ENCODE data around the gene FAIM. TPM values are rescaled to one million over a fixed set of nuclear protein-coding genes. Genes with fewer than 3 reads are reported as not detected.

Gene FAIM
- total RNA-seq, 2 donors from 2014 or later: 2.6 to 3.7 TPM

DNA sequence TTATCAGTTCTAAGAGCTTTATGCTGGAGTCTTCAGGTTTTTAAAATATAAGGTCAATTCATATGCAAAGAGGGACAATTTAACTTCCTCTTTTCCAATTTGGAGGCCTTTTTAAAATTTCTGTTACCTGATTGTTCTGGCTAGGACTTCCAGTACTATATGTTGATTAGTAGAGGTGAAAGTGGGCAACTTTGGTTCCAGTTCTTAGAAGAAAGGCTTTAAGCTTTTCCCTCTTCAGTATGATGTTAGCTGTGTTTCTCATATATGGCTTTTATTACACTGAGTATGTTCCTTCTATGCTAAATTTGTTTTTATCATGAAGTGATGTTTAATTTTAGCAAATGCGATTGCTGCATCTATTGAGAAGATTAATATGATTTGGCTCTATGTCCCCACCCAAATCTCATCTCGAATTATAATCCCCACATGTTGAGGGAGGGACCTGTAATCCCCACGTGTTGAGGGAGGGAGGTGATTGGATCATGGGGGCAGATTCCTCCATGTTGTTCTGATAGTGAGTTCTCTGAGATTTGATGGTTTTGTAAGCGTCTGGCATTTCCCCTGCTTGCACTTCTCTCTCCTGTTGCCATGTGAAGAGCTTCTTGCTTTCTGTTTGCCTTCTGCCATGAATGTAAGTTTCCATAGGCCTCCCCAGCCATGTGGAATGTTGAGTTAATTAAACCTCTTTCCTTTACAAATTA, 33.8 kb downstream of the FAIM start:
- DNase-seq (ENCODE audit: low spot score): no peak
- TF ChIP-seq, protein P1, sequence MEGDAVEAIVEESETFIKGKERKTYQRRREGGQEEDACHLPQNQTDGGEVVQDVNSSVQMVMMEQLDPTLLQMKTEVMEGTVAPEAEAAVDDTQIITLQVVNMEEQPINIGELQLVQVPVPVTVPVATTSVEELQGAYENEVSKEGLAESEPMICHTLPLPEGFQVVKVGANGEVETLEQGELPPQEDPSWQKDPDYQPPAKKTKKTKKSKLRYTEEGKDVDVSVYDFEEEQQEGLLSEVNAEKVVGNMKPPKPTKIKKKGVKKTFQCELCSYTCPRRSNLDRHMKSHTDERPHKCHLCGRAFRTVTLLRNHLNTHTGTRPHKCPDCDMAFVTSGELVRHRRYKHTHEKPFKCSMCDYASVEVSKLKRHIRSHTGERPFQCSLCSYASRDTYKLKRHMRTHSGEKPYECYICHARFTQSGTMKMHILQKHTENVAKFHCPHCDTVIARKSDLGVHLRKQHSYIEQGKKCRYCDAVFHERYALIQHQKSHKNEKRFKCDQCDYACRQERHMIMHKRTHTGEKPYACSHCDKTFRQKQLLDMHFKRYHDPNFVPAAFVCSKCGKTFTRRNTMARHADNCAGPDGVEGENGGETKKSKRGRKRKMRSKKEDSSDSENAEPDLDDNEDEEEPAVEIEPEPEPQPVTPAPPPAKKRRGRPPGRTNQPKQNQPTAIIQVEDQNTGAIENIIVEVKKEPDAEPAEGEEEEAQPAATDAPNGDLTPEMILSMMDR (IDR thresholded peaks at IDR 0.05): no peak
- H3K9me3 ChIP-seq: peaks cover 0 to 40% of the 10 kb centered on the region in 2 donors

DNA sequence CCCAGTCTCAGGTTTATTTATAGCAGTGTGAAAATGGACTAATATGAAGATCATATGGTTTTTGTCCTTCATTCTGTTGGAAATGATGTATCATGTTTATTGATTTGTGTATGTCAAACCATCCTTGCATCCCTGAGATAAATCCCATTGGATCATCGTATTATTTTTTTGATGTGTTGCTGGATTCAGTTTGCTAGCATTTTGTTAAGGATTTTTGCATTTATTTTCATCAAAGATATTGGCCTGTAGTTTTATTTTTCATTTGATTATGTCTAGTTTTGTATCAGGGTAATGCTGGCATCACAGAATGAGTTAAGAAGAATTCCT, 34.3 kb downstream of the FAIM start:
- Histone ChIP-seq H3K36me3 (no peaks in the 10 kb centered on the region), H3K27me3 (no peaks in the 10 kb centered on the region), H3K4me1 (no peaks in the 10 kb centered on the region), H3K9me3 (peaks cover 0 to 40% of the 10 kb centered on the region in 2 donors), H3K27ac (no peak overlapping the region), H3K4me3 (no peak overlapping the region)
- TF ChIP-seq, protein P1 (IDR thresholded peaks at IDR 0.05): no peak
- DNase-seq (ENCODE audit: low spot score): no peak

More for the DNA sequence above, 33.8 kb downstream of the FAIM start:
- no peaks in the 10 kb centered on the region for H3K36me3 ChIP-seq
- no peak overlapping the region for H3K27ac ChIP-seq
- H3K27me3 ChIP-seq: no peaks in the 10 kb centered on the region
- H3K4me3 ChIP-seq: no peak overlapping the region
- H3K4me1 ChIP-seq: no peaks in the 10 kb centered on the region

DNA sequence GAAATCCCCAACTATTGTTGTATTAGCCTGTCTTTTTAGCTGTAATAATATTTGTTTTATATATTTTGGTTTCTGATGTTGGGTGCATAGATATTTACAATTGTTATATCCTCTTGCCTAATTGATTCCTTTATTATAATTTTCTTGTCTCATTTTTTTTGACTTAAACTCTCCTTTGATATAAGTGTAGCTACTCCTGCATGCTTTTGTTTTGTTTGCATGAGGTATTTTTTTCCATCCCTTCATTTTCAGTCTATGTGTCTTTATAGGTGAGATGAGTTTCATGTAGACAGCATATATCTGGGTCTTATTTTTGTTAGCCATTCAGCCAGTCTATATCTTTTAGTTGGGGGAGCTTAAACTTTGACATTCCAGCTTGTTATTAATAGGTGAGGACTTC, 37.4 kb downstream of the FAIM start:
- TF ChIP-seq, protein P1 (IDR thresholded peaks at IDR 0.05): no peak
- H3K4me1 ChIP-seq: no peaks in the 10 kb centered on the region
- no peak overlapping the region for H3K27ac ChIP-seq
- peaks cover 0 to 40% of the 10 kb centered on the region in 2 donors for H3K9me3 ChIP-seq
- no peak for DNase-seq (ENCODE audit: low spot score)
- H3K36me3 ChIP-seq: peaks cover 22% of the 10 kb centered on the region
- H3K27me3 ChIP-seq: no peaks in the 10 kb centered on the region
- no peak overlapping the region for H3K4me3 ChIP-seq

DNA sequence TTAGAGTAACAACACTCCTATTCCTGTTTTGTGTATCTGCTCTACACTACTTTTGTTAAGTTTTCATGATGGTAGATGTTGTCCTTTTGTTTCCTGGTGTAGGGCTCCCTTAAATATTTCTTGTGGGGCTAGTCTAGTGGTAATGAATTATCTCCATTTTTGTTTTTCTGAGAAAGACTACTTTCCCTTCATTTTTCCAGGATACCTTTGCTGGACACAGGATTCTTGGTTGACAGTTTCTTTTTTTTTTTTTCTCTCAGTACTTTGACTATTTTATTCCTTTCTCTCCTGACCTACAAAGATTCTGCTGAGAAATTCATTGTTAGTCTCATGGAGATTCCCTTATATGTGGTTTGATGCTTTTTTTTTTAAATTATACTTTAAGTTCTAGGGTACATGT, 37.9 kb downstream of the FAIM start:
- no peak for DNase-seq (ENCODE audit: low spot score)
- H3K4me3 ChIP-seq: no peak overlapping the region
- peaks cover 0 to 40% of the 10 kb centered on the region in 2 donors for H3K9me3 ChIP-seq
- TF ChIP-seq, protein P1 (IDR thresholded peaks at IDR 0.05): no peak
- H3K27me3 ChIP-seq: no peaks in the 10 kb centered on the region
- no peak overlapping the region for H3K27ac ChIP-seq
- H3K4me1 ChIP-seq: no peaks in the 10 kb centered on the region
- peaks cover 22% of the 10 kb centered on the region for H3K36me3 ChIP-seq

DNA sequence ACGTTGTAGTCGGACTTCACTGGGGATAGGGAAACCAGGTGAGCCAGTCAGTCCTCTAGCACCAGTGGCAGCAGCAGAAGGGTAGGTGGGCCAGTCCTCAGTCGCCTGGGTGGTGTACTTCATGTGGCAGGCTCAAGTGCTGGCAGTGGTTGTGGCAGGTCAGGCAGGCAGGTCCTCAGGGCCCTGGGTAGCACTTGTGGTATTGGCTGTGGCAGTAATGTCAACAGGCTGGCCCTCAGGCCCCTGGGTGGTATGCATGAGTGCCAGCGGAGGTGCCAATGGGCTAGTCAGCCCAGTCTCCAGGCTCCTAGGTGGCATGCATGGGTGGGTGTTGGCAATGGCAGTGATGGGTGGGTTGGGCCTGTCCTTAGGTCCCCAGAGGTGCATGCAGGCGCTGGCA, 40.6 kb downstream of the FAIM start:
- Histone ChIP-seq H3K4me1 (no peaks in the 10 kb centered on the region), H3K36me3 (peaks cover 29% of the 10 kb centered on the region), H3K27me3 (no peaks in the 10 kb centered on the region), H3K4me3 (no peak overlapping the region), H3K9me3 (peaks cover 0 to 26% of the 10 kb centered on the region in 2 donors), H3K27ac (no peak overlapping the region)
- TF ChIP-seq, protein P1 (IDR thresholded peaks at IDR 0.05): no peak
- DNase-seq (ENCODE audit: low spot score): no peak

DNA sequence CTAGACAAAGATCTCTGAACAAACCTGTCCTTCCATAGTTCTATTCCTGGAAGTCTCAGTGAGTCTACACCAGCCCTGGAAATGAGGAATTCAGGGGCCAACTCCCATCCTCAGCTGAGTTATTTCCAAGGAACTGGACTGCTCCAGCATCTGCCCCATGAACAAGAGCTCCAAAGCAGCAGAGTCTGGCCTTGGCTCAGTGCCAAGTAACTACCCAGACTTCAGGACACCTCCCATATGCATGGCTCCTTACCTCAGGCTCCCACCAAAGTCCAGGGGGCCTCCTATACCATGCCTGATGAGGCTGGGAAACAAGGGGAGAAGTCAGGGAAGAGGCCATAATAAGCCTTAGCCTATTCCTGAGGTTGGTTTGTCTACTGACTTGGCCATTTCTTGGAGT, 45.0 kb downstream of the FAIM start:
- H3K4me1 ChIP-seq: no peaks in the 10 kb centered on the region
- H3K27me3 ChIP-seq: no peaks in the 10 kb centered on the region
- no peaks in the 10 kb centered on the region for H3K9me3 ChIP-seq
- H3K27ac ChIP-seq: no peak overlapping the region
- no peak for DNase-seq (ENCODE audit: low spot score)
- TF ChIP-seq, protein P1 (IDR thresholded peaks at IDR 0.05): no peak
- H3K4me3 ChIP-seq: no peak overlapping the region
- peaks cover 40% of the 10 kb centered on the region for H3K36me3 ChIP-seq

Data from right atrium auricular region (tissue), 2 donors.